IPS DF 4.7 (cell line): ENCODE results near the gene KRT4.

Experiments
- DNase-seq: peaks from one replicate; pipeline ENCODE4 v3.0.0-alpha.2; 2013; ENCODE audit warnings: low spot score; ENCODE audit errors: extremely low read depth

The KRT4 gene

DNA sequence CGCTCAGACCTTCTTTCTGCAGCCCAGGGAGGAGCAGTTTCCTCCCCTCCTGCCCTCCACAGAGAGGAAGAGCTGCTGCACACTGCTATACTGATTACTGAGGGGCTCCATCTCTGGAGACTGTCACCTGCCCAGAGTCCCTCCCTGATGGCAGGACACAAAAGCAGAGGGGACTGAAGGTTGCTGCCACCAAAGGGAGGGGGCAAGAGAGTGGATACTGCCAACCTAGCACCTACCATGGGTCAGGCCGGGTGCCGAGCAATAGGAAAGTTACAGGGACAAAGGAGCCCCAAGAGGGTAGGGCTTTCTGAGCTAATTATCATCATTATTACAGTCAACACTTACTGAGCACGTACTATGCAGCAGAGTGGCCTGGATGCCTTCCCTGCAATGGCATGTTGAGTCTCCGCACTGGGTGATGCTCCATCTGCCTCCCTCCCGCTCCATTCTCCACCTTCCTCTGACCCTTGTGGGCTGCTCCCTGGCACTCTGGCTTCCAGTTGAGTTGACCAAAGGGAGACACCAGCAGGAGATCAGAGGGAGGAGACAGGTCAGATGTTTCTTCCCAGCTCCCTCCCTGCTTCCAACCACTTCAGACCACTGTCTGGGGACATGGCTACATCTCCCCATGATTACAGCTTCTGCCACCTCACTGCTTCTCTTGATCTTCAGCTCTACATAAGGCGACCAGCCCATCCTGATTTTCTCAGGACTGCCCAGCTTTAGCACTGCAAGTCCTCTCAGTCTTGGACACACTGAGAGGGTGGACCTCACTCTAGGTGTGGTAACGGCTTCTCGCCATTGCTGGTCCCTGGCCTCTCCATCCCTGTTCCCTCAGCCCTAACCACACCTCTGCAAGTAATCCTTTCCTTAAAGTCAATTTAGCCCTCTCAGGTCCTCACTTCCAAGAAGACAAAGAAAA is 22.8 kb upstream of the KRT4 start:
- DNase-seq: no peak

DNA sequence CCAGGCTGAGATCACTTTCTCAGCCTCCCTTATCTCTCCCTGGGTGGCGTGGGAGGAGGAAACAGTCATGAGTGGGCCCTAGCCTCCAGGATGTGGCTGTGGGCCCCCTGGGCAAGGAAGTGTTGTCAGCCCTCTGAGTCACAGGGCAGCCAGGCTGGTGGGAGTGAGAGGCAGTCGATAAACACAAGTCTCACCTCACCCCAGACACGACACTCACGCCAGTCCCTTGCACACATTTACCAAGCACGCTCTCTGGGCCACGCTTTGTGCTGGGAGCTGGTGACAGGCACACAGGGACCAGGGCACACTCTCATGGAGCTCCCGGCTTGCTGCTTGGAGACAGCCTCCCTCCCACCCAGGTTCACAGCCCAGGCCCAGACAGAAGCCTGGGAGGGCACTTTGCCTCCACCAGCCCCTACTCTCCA is 22.1 kb upstream of the KRT4 start:
- no peak for DNase-seq

DNA sequence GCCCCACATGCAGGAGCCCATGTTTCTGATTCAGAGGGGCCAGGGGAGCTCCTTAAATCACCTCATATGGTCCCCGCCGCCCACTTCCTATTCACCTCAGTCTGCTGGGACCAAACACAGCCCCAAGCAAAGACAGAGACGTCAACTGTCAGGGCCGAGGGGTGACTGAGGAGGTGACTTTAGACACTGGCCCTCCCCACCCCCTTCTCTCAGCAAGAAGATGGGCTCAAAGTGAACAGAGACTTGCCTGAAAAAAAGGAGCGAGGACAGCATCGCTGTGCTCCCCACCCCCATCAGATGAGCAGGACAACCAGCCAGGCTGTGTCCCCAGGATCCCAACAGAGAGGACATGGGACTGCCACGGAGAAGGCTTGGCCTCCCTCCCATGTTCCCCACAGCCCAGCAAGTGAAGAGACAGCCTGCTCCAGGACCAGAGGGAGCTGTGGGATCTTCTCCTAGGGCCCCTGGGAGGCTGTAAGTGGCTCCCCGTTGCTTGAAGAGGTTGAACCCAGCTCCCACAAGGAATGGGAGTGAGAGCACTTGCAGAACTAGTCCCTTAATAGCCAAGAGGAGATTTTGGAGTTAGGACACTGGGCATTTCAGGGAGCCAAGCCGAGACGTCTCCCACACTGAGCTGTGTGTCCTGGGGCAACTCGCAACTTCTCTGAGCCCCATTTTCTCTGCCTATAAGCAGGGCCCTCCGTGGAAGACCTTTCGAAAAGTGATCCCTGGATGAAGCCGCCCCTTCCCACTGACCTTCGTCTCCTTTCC is 21.5 kb upstream of the KRT4 start:
- DNase-seq: no peak

DNA sequence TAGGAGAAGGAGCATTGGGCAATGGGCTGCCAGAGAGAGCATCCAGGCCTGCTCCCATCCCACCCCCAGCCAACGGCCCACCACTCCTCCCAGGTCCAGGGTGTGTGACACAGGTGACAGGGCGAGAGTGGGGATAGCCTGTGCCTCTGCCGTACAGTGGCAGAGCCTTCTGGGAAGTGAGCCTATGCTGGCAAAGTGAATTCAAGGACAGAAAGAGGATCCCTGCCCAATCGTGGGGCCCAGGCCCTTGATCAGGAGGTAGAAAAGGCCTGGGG is 20.7 kb upstream of the KRT4 start:
- DNase-seq: no peak

DNA sequence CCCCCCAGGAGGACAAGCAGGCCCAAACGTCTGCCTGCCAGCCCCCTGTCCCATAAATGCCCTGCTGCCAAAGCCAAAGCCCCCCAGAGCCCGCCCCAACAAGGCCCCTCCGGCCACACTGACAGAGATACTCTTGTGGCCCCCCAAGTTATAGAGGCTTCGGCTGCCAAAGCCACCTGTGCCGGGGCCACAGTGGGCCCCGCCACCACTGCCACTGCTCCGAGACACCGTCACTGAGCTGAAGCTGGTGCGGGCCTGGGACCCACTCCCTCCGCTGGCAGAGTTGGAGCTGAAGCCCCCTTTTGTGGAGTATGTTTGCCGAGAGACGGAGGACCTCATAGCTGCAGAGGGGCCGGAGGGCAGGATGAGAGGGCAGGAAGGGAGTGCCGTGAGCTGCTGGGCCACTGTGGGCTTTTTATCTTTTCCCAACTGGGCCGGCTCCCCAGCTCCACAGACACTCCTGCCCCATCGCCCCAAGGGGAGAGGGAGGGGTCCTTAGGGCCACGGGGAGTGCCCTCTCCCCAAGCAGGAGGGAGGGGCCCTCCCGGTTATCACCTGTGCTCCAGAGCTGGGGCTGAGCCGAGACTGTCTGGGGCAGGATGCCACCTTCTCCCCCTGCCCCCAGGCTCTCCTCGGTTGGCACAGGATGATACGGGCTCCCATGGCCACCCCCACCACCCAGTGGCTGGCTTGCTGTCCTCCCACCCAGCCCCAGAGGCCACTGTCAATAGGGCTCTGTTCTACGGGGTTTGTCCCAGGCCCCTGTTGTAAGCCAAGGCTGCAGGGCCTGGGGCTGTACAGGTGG is 20.2 kb upstream of the KRT4 start, which contains the start of gene KRT79:
TSS of gene KRT79 (minus strand) at position 390 of the 805 bp plus-strand sequence. CDS start at position 339, 51 bp downstream.
- no peak for DNase-seq

DNA sequence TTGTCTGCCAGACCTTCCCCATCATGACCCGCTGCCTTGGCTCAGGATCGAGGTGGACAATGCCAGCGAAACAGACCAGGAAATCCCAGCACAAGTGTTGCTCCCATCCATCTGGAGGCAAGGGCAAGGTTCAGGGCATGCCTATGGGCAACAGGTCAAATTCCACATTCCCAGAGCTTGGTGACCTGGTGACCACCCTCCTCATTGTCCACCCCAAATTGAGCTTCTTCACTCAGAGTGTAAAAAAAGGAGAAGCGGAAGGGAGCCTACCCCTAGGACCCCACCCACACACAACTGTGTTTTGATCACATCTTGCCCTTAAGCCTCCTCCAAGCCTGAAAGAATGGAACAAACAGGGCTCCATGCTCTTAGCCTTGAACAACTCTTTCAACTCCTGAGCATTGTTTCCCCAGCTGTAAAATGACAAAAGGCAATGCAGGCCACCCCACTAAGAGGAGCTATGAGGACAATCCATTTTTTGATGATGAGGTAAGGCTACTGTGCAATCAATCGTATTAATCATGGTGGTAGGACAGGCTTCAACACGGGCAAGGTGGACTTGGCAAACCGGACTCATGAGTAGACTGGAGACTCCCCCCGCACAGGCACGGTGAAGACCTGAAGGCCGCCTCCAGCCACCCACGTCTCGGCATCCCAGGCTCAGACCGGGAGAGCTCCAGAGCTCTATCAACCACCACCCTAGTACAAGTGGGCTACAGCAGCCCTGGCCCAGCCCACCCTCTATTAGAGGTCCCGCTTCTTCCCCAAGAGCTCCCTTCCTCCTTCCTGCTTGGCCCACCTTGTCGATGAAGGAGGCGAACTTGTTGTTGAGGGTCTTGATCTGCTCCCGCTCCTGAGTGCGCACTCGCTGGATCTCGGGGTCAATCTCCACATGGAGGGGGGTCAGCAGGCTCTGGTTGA is 19.3 kb upstream of the KRT4 start:
- no peak for DNase-seq

DNA sequence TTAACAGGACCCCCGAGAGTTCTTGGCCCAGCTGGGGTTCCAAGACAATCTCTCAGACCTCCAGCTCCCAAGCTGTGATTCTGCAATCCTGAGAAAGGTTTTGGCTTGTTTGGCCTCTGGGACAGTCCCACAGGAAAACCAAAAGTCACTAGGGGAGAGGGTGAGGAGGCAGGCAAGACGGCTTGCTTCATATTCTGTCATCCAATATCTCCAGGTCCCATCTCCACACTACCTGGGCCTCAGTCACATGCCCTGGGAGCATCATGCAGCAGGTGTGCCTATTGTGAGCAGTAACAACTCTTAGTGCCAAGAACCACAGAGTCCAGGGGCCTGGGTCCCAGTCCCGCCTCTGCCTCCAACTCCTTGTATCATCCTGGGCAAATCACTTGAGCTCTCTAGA is 18.5 kb upstream of the KRT4 start:
- DNase-seq: no peak

DNA sequence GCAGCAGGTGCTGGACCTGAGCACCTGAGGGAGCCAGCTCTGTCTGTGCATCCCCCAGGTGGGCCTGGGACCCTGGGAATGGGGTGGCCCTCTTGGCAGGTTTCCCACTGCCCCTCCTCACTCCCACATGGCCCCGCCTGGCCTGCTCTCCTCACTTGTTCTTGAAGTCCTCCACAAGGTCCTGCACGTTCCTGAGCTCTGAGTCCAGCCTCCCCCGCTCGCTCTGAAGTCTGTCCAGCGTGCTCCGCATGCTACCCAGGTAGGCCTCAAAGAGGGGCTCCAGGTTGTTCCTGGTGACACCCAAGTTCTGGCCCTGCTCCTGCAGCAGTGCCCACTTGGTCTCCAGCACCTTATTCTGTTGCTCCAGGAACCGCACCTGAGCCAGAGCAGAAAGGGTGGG is 17.3 kb upstream of the KRT4 start:
- no peak for DNase-seq

DNA sequence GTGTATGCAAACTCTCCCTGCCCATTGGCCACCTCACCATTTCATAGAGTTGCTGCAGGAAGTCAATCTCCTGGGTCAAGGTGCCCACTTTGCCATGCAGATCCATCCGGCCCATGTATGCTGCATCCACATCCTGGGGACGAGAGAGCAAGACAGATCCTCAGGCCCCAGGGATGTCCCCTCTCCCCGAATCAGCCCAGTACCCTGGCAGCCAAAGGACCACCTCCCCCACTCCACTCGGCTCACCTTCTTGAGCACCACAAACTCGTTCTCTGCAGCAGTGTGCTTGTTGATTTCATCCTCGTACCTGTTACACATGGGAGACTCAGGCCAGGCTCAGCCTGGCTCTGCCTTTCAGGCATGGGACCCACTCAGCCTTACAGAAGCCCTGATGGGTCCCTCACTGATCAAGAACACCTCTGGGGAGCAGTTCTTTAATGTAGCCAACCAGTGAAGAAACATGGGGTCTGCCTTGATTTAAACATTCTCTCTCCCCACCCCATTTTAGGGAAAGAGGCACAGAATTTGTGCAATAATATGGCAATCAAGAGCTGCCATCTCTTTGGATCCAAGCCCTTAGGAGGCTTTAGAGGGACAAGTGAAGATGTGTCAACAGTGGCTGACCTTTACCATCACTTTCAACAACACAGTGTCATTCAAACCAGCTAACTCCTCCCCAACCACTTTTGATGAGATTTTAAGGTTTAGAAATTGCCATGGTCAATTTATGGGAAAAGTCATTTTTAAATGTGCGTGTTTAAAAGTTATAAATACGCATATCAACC is 16.3 kb upstream of the KRT4 start:
- DNase-seq: no peak

DNA sequence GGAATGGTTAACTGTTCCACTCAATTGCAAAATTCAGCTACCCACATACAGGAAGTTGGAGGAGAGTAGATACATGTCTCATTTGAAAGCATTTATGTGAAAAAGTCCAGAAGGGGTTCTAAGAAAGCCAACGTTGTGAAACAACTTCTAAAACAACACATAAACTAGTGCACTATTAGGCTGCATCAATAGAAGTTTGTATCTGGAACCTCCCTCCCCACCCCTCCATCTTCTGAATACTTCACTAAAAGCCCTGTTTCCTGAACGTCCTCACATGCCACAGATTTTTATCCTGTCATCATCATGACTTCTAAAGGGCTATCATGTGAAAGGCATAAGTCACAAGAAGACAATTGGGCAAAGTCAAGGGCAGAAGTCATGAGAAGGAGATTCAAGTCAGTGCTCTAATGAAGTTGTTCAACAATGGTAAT is 14.7 kb upstream of the KRT4 start:
- no peak for DNase-seq

DNA sequence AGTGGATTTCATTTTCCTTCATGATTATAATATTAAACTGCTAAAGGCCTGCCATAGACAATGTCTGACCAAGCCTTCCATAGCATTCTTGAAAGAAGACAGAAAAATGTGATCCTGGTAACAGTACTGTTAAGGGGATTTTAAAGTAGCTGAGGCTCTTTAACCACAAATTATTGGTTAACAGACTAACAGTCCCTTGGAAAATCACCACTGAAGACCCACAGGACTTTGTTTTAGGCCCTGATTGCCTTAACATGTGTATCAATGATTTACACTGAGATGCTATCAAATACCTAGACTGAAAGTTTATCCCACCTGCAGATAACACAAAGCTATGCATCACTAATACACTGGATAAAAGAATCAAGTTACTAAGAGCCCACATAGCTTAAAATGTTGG is 14.2 kb upstream of the KRT4 start:
- DNase-seq: no peak

DNA sequence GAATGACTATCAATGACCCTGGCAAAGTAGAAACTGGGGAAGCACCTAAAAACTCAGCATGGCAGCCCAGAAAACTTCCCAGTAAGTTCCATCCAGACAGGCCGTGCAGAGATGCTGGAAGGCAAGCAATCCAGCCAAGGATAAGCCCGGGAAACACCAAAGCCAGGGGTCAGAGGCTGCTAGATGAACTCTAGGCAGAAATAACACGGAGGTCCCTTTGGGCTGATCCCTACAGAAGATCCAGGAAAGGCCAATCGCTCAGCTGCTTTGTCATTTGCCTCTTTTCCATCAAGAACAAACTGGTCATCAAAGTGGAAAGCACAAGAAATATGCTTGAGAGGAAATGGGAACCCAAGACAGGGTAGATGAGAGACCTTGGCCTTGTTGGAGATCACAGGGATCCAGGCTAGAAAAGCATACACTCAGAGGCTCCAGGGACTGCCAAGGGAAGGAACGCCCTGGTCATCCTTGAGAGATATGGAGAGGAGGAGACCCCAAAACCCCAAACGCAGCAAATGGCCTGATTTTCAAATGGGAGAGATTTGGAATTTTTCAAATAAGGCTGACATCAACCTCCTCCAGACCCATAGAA is 13.7 kb upstream of the KRT4 start:
- no peak for DNase-seq

DNA sequence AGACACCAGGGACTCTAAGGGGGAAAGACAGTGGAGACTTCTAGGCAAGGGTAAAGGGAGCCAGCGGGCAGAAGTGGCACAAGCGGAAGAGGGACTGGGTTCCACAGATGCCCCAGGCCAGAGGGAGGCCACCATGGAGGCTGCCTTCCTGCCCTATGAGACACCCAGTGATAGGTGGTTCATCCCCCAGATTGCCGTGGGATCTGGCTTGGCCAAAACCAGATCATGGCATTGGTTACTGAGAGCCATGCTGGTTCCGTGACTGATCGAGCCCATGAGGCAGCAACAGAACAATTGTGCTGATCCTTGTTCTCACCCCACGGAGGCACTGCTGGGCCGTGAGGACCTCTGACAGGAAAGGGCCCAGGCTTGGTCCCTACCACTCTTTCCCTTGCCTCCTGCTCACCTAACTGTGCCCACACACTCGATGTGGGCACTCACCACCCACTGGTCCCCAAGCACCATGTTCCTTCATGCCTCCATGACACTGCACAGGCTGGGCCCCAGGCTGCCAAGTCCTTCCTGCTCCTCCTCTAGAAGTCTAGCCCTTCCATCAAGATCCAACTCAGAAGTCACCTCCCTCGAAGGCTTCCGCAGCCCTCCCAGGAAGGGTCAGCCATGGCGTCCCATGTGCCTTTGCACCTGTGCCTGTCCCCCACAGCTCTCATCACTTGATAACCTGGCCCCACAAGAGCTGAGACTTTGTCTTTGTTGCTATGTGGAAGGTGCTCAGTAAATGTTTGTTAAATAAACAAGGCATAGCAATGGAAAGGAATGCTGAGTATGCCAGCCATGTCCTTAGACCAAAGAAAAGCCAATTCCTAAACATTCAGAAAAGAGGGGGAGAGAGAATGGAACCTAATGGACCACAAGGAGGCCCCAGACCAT is 12.9 kb upstream of the KRT4 start:
- DNase-seq: peak; percentile 33

DNA sequence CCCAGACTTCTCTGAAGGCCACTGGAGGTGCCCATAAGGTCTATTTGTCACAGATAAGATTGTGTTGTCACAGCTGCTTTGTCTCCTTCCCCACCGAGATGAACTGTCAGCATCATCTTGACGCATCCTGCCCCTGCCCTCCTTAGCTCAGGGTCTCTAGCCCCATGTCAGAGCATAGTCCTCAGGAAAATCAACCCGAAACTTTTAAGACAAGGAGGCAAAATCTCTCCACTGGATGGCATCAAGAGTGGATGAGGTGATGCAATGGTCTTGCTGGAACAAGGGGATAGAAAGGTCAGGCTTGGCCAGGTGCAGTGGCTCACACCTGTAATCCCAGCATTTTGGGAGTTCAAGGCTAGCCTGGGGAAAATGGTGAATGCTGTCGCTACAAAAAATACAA is 12.0 kb upstream of the KRT4 start:
- DNase-seq: no peak

DNA sequence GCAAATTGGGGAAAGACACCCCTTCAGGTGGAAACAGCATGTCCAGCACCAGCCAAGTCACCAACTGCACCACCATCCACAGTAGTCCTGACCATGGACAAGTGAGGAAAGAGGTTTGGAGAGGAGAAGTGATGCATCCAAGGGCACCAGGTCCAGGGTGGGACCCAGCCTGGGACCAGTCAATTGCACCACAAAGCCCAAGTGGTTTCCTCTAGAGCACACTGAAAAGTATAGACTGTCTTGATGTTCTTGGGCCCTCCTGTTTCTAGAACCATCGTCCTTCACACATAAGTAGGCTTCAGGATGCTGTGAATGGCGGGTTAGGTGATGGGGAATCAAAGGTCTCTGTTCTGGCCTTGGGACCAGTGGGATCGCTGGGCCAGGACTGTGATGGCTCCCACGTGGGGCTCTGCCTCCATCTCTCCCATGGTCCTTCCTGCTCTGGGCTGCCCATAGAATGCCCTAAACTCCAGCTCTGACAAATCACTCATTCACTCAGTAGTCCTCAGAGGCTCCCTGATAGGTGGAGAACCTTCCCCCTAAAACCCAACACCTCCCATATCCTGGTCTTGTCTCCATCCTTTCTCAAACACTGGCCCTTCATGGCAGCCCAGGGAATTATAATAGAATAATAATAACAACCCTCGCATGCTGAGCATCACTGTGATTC is 11.0 kb upstream of the KRT4 start:
- DNase-seq: no peak

DNA sequence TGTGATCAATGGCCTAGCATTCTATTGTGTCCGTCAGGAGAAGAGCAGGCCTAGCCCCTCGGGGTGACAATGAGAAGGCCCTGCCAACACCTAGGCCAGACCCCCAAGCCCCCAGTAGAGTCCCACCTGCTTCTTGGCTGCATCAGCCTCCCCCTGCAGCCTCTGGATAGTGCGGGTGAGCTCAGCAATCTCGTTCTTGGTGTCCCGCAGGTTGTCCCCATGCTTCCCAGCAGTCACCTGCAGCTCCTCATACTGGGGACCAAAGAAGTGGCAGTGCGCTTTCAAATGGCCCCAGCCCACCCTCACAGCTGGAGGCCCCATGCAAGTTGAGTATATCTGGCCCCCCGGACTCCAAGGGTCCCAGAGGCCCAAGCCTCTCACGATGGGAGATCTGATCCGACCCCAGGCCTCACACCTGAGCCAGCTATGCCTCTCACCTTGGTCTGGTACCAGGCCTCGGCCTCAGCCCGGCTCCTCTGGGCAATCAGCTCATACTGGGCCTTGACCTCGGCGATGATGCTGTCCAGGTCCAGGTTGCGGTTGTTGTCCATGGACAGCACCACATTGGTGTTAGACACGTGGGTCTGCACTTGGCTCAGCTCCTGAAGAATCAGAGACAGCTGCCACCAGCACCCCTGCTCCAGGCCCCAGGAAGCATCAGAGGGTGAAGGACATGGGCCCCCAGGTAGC is 10.0 kb upstream of the KRT4 start:
- no peak for DNase-seq

DNA sequence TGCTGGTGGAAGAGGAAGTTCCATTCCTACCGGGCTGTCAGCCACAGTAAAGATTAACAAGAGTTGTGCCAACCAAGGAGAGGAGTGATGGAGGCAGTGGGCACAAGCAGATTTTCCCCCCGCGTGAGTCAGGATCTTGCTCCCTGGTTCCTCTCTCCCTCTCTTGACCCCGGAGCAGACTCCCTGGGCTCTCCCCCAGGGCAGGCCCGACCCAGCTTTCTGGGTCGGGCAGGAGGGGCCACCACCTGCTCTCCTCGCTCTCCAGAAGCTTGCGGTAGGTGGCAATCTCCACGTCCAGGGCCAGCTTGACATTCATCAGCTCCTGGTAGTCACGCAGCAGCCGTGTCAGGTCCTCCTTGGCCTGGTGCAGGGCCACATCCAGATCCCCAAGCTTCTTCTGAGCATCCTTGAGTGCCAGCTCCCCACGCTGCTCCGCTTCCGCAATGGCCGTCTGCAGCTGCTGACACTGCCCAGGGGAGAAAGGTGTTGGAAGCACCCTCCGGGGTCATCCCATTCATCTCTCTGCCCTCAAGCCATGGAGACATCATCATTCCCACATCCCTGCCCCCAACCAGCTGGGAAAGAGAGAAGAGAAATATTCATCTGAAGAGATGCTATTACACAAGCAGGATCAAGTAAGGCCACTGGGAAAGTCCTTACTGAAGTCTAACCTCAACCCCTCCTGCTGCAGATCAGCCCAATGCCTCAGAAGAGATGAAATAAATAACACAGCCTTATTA is 9.0 kb upstream of the KRT4 start:
- no peak for DNase-seq
